ENCODE data around the gene CACNA2D3. TPM values are rescaled to one million over a fixed set of nuclear protein-coding genes. Genes with fewer than 3 reads are reported as not detected.

Gene CACNA2D3
- total RNA-seq, 2 donors from 2014 or later: 0.42 to 0.98 TPM

DNA sequence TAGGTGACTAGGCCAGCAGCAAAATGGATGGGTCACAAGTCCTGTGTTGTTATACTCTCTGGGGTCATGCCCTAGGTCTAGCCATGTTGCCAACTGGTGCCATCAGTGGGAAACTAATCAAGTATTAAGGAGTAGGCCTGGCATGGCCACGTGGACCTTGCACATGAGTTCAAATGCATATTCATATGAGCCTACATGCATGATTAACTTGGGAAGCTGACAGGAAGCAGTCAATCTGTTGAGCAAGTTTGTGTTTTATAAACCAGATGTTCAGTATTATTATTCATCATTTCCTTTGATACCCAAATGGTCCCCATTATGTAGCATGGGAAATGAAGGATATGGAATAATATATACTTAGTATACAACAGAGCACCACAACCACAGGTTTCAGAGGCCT is 710.5 kb downstream of the CACNA2D3 start:
- intact Hi-C loops (cut with DNase I): no loop called here
- no peaks in the 10 kb centered on the region for H3K4me1 ChIP-seq
- no peak overlapping the region for H3K27ac ChIP-seq
- H3K27me3 ChIP-seq: no peaks in the 10 kb centered on the region
- H3K4me3 ChIP-seq: no peak overlapping the region
- TF ChIP-seq, protein P1, sequence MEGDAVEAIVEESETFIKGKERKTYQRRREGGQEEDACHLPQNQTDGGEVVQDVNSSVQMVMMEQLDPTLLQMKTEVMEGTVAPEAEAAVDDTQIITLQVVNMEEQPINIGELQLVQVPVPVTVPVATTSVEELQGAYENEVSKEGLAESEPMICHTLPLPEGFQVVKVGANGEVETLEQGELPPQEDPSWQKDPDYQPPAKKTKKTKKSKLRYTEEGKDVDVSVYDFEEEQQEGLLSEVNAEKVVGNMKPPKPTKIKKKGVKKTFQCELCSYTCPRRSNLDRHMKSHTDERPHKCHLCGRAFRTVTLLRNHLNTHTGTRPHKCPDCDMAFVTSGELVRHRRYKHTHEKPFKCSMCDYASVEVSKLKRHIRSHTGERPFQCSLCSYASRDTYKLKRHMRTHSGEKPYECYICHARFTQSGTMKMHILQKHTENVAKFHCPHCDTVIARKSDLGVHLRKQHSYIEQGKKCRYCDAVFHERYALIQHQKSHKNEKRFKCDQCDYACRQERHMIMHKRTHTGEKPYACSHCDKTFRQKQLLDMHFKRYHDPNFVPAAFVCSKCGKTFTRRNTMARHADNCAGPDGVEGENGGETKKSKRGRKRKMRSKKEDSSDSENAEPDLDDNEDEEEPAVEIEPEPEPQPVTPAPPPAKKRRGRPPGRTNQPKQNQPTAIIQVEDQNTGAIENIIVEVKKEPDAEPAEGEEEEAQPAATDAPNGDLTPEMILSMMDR (IDR thresholded peaks at IDR 0.05): no peak
- no peak for DNase-seq
- H3K36me3 ChIP-seq: no peaks in the 10 kb centered on the region
- H3K9ac ChIP-seq (ENCODE audit: low read depth in 2 of 2, low read length in 2 of 2): no peak overlapping the region
- H3K9me3 ChIP-seq: no peaks in the 10 kb centered on the region

DNA sequence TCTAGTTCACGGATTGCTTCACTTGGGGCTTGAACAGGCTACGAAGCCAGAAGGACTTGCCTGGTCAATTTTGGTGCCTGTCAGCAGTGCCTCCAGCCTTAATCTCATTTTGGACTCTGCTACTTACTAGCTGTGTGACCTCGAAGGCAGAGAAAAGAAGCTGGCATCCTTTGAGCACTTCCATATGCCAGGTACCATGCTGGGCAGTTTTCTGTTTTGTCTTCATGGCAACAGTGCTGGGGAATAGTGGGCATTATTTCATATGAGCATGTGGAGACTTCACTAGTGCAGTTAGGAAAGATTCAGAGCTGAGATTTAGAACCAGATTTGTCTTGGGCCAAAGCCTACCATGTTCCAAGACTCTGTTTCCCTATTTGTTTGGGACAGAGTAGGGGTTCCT is 713.3 kb downstream of the CACNA2D3 start:
- Histone ChIP-seq H3K36me3 (no peaks in the 10 kb centered on the region), H3K9me3 (no peaks in the 10 kb centered on the region), H3K4me1 (no peaks in the 10 kb centered on the region), H3K27ac (no peak overlapping the region), H3K27me3 (no peaks in the 10 kb centered on the region), H3K9ac (ENCODE audit: low read depth in 2 of 2, low read length in 2 of 2) (no peak overlapping the region), H3K4me3 (no peak overlapping the region)
- DNase-seq: no peak
- intact Hi-C loops (cut with DNase I): no loop called here
- TF ChIP-seq, protein P1 (IDR thresholded peaks at IDR 0.05): no peak

DNA sequence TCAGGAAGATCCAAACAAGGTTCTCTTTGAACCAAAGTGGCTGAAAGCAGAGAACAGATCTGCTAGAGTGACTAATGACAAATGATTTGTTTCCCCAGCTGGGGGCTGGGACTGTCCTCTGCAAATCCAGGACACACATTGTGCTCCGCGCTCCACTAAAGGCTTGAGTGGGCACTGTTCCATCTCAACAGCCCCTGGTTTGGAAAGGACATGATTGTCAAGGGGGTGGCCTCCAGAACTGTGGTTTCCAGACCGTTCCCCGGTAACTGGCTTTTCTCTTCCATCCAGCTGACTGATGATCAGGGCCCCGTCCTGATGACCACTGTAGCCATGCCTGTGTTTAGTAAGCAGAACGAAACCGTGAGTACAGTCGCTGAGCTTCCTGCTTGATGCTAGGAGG is 714.5 kb downstream of the CACNA2D3 start:
- no peak for DNase-seq
- no peak overlapping the region for H3K9ac ChIP-seq (ENCODE audit: low read depth in 2 of 2, low read length in 2 of 2)
- no peaks in the 10 kb centered on the region for H3K9me3 ChIP-seq
- TF ChIP-seq, protein P1 (IDR thresholded peaks at IDR 0.05): no peak
- H3K36me3 ChIP-seq: no peaks in the 10 kb centered on the region
- no peaks in the 10 kb centered on the region for H3K27me3 ChIP-seq
- no peaks in the 10 kb centered on the region for H3K4me1 ChIP-seq
- no peak overlapping the region for H3K4me3 ChIP-seq
- intact Hi-C loops (cut with DNase I): no loop called here
- H3K27ac ChIP-seq: no peak overlapping the region

DNA sequence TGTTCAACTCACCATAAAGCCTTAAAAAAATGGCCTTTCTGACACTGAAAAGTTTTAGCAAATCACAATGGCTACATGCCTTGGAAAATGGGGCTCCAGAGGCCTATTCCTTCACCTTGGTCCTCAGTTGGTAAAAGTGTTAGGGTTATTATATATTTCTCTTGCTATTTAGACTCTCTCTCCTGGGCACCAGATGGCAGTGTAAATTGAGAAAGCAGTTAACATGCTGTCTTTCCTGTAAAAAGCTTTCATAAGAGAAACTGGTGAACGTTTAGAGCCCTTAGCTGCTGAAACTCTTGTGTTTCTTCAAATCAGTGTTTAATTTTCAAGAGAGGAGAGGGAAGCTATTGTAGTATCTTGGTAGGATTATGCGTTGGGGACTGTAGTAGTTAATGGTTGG is 715.6 kb downstream of the CACNA2D3 start:
- TF ChIP-seq, protein P1 (IDR thresholded peaks at IDR 0.05): no peak
- DNase-seq: no peak
- intact Hi-C loops (cut with DNase I): no loop called here
- Histone ChIP-seq H3K36me3 (no peaks in the 10 kb centered on the region), H3K9me3 (no peaks in the 10 kb centered on the region), H3K27me3 (no peaks in the 10 kb centered on the region), H3K27ac (no peak overlapping the region), H3K4me3 (no peak overlapping the region), H3K9ac (ENCODE audit: low read depth in 2 of 2, low read length in 2 of 2) (no peak overlapping the region), H3K4me1 (no peaks in the 10 kb centered on the region)

DNA sequence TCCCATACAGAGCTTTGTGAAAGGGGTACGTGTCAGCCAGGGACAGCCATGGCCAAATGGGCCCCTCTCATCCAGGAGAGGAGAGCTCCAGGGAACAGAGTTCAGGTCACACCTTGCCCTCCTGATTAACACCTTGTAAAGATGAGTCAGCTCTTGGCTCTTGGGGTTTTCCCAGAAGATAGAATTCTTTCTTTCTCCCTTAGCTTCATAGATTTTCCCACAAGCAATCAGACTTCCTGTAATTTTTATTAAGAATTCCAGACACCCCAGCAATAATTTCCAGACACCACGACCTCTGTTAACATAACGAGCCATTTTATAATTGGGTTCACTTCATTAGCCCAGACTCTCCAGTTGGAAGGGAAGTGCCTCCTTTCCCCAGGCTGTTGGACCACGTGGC is 719.1 kb downstream of the CACNA2D3 start:
- Histone ChIP-seq H3K4me1 (no peaks in the 10 kb centered on the region), H3K27me3 (no peaks in the 10 kb centered on the region), H3K4me3 (no peak overlapping the region), H3K27ac (no peak overlapping the region), H3K9ac (ENCODE audit: low read depth in 2 of 2, low read length in 2 of 2) (no peak overlapping the region), H3K36me3 (no peaks in the 10 kb centered on the region), H3K9me3 (no peaks in the 10 kb centered on the region)
- intact Hi-C loops (cut with DNase I): no loop called here
- TF ChIP-seq, protein P1 (IDR thresholded peaks at IDR 0.05): no peak
- DNase-seq: no peak

DNA sequence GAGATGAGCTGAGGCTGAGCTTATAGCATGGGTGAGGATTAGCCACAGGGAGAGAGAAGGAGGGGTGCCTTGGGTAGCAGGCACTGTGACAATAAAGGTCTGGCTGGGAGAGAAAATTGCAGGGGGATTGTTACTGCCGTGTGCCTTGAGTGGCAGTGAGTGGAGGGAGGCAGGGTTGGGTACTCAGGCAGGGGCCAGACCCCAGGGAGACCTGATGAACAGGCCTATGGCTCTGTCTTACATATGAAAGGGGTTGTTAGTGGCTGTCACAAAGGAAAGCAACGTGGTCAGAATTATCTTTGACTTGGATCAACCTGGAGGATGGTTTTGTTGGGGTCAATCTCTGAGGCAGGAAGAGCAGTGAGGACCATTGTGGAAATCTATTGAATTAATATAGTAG is 721.0 kb downstream of the CACNA2D3 start:
- Histone ChIP-seq H3K27me3 (no peaks in the 10 kb centered on the region), H3K9me3 (no peaks in the 10 kb centered on the region), H3K4me1 (no peaks in the 10 kb centered on the region), H3K4me3 (no peak overlapping the region), H3K27ac (no peak overlapping the region), H3K9ac (ENCODE audit: low read depth in 2 of 2, low read length in 2 of 2) (no peak overlapping the region), H3K36me3 (no peaks in the 10 kb centered on the region)
- intact Hi-C loops (cut with DNase I): no loop called here
- TF ChIP-seq, protein P1 (IDR thresholded peaks at IDR 0.05): no peak
- DNase-seq: no peak

Measured in colonic mucosa (tissue), 4 donors.